Measurements from ENCODE around the gene CCT6A. TPM values are rescaled to one million over a fixed set of nuclear protein-coding genes. Genes with fewer than 3 reads are reported as not detected.

CCT6A gene
- total and polyA plus RNA-seq, 9 of the 15 experiments (the other 6 are each of a cell fraction or from before 2014, with no cell fraction given), result 244 to 708 (median 387) TPM

GRCh38 chr7:56051053-56051338, 569 bp upstream of the CCT6A start (continued):
- TF ChIP-seq, protein P1, sequence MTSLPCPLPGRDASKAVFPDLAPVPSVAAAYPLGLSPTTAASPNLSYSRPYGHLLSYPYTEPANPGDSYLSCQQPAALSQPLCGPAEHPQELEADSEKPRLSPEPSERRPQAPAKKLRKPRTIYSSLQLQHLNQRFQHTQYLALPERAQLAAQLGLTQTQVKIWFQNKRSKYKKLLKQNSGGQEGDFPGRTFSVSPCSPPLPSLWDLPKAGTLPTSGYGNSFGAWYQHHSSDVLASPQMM (CRISPR knock-in tag; IDR thresholded peaks at IDR 0.05), result no peak
- TF ChIP-seq REST (IDR thresholded peaks at IDR 0.05; ENCODE audit: borderline replicate concordance) (no peak), REST (CRISPR knock-in tag; IDR thresholded peaks at IDR 0.05; ENCODE audit: low read depth) (no peak), OTX1 (CRISPR knock-in tag; IDR thresholded peaks at IDR 0.05) (no peak), KDM2B (CRISPR knock-in tag; IDR thresholded peaks at IDR 0.05) (no peak), SNIP1 (IDR thresholded peaks at IDR 0.05; ENCODE audit: low read depth) (no peak), ZNF12 (CRISPR knock-in tag; IDR thresholded peaks at IDR 0.05) (0 out of 2 replicates have a peak, but pooled peaks have one; percentile 25), ARNT (IDR thresholded peaks at IDR 0.05) (no peak), ZNF444 (CRISPR knock-in tag; IDR thresholded peaks at IDR 0.05) (0 out of 2 replicates have a peak, but pooled peaks have one; percentile 37), HNRNPK (IDR thresholded peaks at IDR 0.05; ENCODE audit: low read depth, low read length, poor library complexity, severe bottlenecking) (no peak), SOX6 (IDR thresholded peaks at IDR 0.05) (no peak), SRSF9 (IDR thresholded peaks at IDR 0.05; ENCODE audit: borderline replicate concordance, low read depth, low read length) (no peak)
- TF ChIP-seq, protein P2, sequence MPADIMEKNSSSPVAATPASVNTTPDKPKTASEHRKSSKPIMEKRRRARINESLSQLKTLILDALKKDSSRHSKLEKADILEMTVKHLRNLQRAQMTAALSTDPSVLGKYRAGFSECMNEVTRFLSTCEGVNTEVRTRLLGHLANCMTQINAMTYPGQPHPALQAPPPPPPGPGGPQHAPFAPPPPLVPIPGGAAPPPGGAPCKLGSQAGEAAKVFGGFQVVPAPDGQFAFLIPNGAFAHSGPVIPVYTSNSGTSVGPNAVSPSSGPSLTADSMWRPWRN (IDR thresholded peaks at IDR 0.05; ENCODE audit: low read depth), result no peak
- TF ChIP-seq, protein P3, sequence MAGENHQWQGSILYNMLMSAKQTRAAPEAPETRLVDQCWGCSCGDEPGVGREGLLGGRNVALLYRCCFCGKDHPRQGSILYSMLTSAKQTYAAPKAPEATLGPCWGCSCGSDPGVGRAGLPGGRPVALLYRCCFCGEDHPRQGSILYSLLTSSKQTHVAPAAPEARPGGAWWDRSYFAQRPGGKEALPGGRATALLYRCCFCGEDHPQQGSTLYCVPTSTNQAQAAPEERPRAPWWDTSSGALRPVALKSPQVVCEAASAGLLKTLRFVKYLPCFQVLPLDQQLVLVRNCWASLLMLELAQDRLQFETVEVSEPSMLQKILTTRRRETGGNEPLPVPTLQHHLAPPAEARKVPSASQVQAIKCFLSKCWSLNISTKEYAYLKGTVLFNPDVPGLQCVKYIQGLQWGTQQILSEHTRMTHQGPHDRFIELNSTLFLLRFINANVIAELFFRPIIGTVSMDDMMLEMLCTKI (IDR thresholded peaks at IDR 0.05; ENCODE audit: partially characterized antibody), result no peak
- TF ChIP-seq, protein P4, sequence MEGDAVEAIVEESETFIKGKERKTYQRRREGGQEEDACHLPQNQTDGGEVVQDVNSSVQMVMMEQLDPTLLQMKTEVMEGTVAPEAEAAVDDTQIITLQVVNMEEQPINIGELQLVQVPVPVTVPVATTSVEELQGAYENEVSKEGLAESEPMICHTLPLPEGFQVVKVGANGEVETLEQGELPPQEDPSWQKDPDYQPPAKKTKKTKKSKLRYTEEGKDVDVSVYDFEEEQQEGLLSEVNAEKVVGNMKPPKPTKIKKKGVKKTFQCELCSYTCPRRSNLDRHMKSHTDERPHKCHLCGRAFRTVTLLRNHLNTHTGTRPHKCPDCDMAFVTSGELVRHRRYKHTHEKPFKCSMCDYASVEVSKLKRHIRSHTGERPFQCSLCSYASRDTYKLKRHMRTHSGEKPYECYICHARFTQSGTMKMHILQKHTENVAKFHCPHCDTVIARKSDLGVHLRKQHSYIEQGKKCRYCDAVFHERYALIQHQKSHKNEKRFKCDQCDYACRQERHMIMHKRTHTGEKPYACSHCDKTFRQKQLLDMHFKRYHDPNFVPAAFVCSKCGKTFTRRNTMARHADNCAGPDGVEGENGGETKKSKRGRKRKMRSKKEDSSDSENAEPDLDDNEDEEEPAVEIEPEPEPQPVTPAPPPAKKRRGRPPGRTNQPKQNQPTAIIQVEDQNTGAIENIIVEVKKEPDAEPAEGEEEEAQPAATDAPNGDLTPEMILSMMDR (IDR thresholded peaks at IDR 0.05 in 2 of 3, conservative IDR thresholded peaks at IDR 0.05 in 1 of 3; ENCODE audit: insufficient read depth in 2 of 3, low read depth in 1 of 3, low read length in 3 of 3), result no peak
